Endothelial cell of umbilical vein (primary cell): Measurements from ENCODE around the gene SCAMP5. TPM values are rescaled to one million over a fixed set of nuclear protein-coding genes. Genes with fewer than 3 reads are reported as not detected.

Source experiments
- BruUV-seq: library from RNA; stranded (reverse); fragments of 400-500 nt; replicated peaks from 2 replicates; lab custom pipeline; 2021; lab: Mats Ljungman, UMichigan
- CTCF ChIA-PET: fragments of 300-600, 350-600 bp; sonication (Branson Sonifier 250); formaldehyde crosslinking; loops from one replicate; lab custom pipeline; 2021; ENCODE audit warnings: antibody characterized with exemption, inconsistent platforms; lab: Charles Lee
- POLR2A ChIA-PET: fragments of 300-600, 350-600 bp; sonication (Branson Sonifier 250); formaldehyde crosslinking; loops from one replicate; lab custom pipeline; 2021; ENCODE audit warnings: antibody characterized with exemption, inconsistent platforms; lab: Charles Lee
- DNase-seq: peaks from one replicate; pipeline ENCODE4 v3.0.0-alpha.2; 2011; ENCODE audit warnings: low read depth, low spot score
- FAIRE-seq: peaks from 2 replicates; lab custom pipeline; 2011; peaks lifted over from hg19 to GRCh38; lab: Jason Lieb, UNC
- H2AFZ ChIP-seq: 2 replicates; pipeline ENCODE4 v1.6.0; 2012; ENCODE audit warnings: low read depth, low read length, control low read depth, inconsistent platforms
- H3K27ac ChIP-seq: 2 replicates; pipeline ENCODE4 v1.5.1; 2011; ENCODE audit warnings: low read depth, mild to moderate bottlenecking, control low read depth, low read length, moderate library complexity; ENCODE audit not compliant: insufficient read depth
- H3K27me3 ChIP-seq, 2 experiments: 2 replicates each; pipeline versions ENCODE4 v1.6.0 to v1.6.1; 2011; ENCODE audit warnings: low read length in 2 of 2, mixed read lengths in 1 of 2; ENCODE audit not compliant: control insufficient read depth in 2 of 2, insufficient read depth in 2 of 2
- H3K36me3 ChIP-seq, 2 experiments: 2 replicates in 1 of 2; 3 replicates in 1 of 2; pipeline ENCODE4 v1.5.1; 2011; ENCODE audit warnings: low read length in 2 of 2, mild to moderate bottlenecking in 1 of 2, moderate library complexity in 1 of 2; ENCODE audit not compliant: control insufficient read depth in 2 of 2, insufficient read depth in 2 of 2; ENCODE audit errors: extremely low read depth in 1 of 2
- H3K4me1 ChIP-seq: 3 replicates; pipeline ENCODE4 v1.5.1; 2011; ENCODE audit warnings: mild to moderate bottlenecking, low read length; ENCODE audit not compliant: control insufficient read depth, insufficient read depth; ENCODE audit errors: extremely low read depth
- H3K4me2 ChIP-seq: 2 replicates; pipeline ENCODE4 v1.6.1; 2011; ENCODE audit warnings: low read length, control low read depth, mixed read lengths; ENCODE audit not compliant: insufficient read depth
- H3K4me3 ChIP-seq, 3 experiments: fragments of 200-600 bp in 1 of 3; sonication (generic), shearing (Covaris generic) in 1 of 3; replicated peaks in 1 of 3; 2 replicates each; pipeline ENCODE4 v1.5.1; 2011 to 2016; ENCODE audit warnings: control low read depth in 3 of 3, low read length in 3 of 3, mild to moderate bottlenecking in 2 of 3, inconsistent platforms in 1 of 3, low read depth in 1 of 3, moderate library complexity in 1 of 3; ENCODE audit not compliant: insufficient read depth in 1 of 3
- H3K79me2 ChIP-seq: 2 replicates; pipeline ENCODE4 v1.6.0; 2012; ENCODE audit warnings: low read length, inconsistent platforms; ENCODE audit not compliant: control insufficient read depth, insufficient read depth
- H3K9ac ChIP-seq: replicated peaks from 2 replicates; pipeline ENCODE3; 2011; ENCODE audit warnings: low read length, control low read depth; ENCODE audit not compliant: insufficient read depth; ENCODE audit errors: extremely low read depth
- H3K9me1 ChIP-seq: replicated peaks from 3 replicates; pipeline ENCODE4 v1.6.0; 2011; ENCODE audit warnings: mild to moderate bottlenecking, low read length; ENCODE audit not compliant: control insufficient read depth, insufficient read depth; ENCODE audit errors: extremely low read depth
- H3K9me3 ChIP-seq: replicated peaks from 2 replicates; pipeline ENCODE4 v1.5.1; 2012; ENCODE audit warnings: low read length, inconsistent platforms; ENCODE audit not compliant: control insufficient read depth, insufficient read depth
- H4K20me1 ChIP-seq: replicated peaks from 2 replicates; pipeline ENCODE3; 2011; ENCODE audit warnings: mild to moderate bottlenecking, low read length; ENCODE audit not compliant: control insufficient read depth, insufficient read depth; ENCODE audit errors: extremely low read depth
- CTCF ChIP-seq, 2 donors: IDR thresholded peaks; 1 replicate in 1 of 2; 2 replicates in 1 of 2; pipeline ENCODE4 v1.5.1; 2011; ENCODE audit warnings: low read length in 2 of 2, mild to moderate bottlenecking in 2 of 2, moderate library complexity in 2 of 2, control low read depth in 1 of 2, inconsistent platforms in 1 of 2, low read depth in 1 of 2; ENCODE audit not compliant: insufficient read depth in 1 of 2; ENCODE audit errors: extremely low read depth in 1 of 2
- EZH2 ChIP-seq: IDR thresholded peaks from 2 replicates; pipeline ENCODE4 v1.6.1; 2012; ENCODE audit warnings: borderline replicate concordance, low read depth, mild to moderate bottlenecking, moderate library complexity, low read length, inconsistent platforms; ENCODE audit not compliant: severe bottlenecking
- FOS ChIP-seq: IDR thresholded peaks from 2 replicates; pipeline ENCODE4 v1.6.1; 2011; ENCODE audit warnings: mild to moderate bottlenecking, low read length, moderate library complexity, borderline replicate concordance; ENCODE audit not compliant: insufficient read depth
- GATA2 ChIP-seq: IDR thresholded peaks from 2 replicates; pipeline ENCODE4 v1.7.0; 2011; ENCODE audit warnings: low read depth, mild to moderate bottlenecking, moderate library complexity, mixed read lengths, low read length; ENCODE audit not compliant: insufficient read length, insufficient read depth
- JUN ChIP-seq: IDR thresholded peaks from 2 replicates; pipeline ENCODE4 v1.6.1; 2011; ENCODE audit warnings: borderline replicate concordance, low read depth; ENCODE audit not compliant: insufficient read length, insufficient read depth
- MAX ChIP-seq: IDR thresholded peaks from 2 replicates; pipeline ENCODE4 v1.6.1; 2011; ENCODE audit not compliant: insufficient read depth, insufficient read length
- MYC ChIP-seq: IDR thresholded peaks from one replicate; pipeline ENCODE4 v1.6.1; 2011; ENCODE audit warnings: mild to moderate bottlenecking, low read depth, low read length
- POLR2A ChIP-seq: IDR thresholded peaks from 2 replicates; pipeline ENCODE4 v1.6.1; 2012; ENCODE audit warnings: low read depth, mild to moderate bottlenecking, control low read depth, low read length
- POLR2AphosphoS5 ChIP-seq: IDR thresholded peaks from 2 replicates; pipeline ENCODE4 v1.6.1; 2012; ENCODE audit warnings: low read depth, mild to moderate bottlenecking, control low read depth, low read length, moderate library complexity; ENCODE audit not compliant: insufficient read depth
- dilution Hi-C: fragments of 300-500 bp; cut with MboI; formaldehyde crosslinking; loops from one replicate; pipeline ENCODE4 v1.15.0; 2019; ENCODE audit warnings: low sequenced_read_pairs; ENCODE audit not compliant: extremely low pct_ligation_motif_present
- intact Hi-C: fragments of 100-400 bp; cut with micrococcal nuclease; formaldehyde crosslinking; loops from one replicate; pipeline ENCODE4 v1.10.0; 2022
- polyA plus RNA-seq, 4 experiments: library from polyadenylated mRNA; depleted of rRNA in 3 of 4; stranded (reverse) in 3 of 4; unstranded in 1 of 4; fragments of >200 nt; gene quantifications; 2 replicates each; pipeline versions ENCODE4 v1.2.1 to v1.2.3, GENCODE V29; 2011 to 2012; ENCODE audit warnings: missing spikeins in 1 of 4
- total RNA-seq: library from RNA; stranded (reverse); gene quantifications from 2 replicates; pipeline ENCODE4 v1.2.3, GENCODE V29; 2021

The SCAMP5 gene
- total and polyA plus RNA-seq, 2 donors (not counting 3 experiments of a cell fraction or from before 2014, with no cell fraction given), result 1.9 to 6.2 TPM

GRCh38 chr15:75043509-75044257 is 48.3 kb downstream of the SCAMP5 start:
- peak; percentile 97 for FAIRE-seq
- POLR2A ChIA-PET, result interaction anchor here (0.6 to 2.7 kb wide), 6 partner anchors 14 to 160 kb away, joined by 3 to 20 read pairs (median 6); partner anchors contain the start of gene C15orf39
- peaks cover 34% of the 10 kb centered on the region for H3K4me1 ChIP-seq
- H2AFZ ChIP-seq, result peak overlapping the region; percentile 9
- dilution Hi-C loops (no loop called here), intact Hi-C loops (loop anchor here (1.0 to 2.0 kb wide), 5 partner anchors 14 to 161 kb away; no protein-coding TSS in a partner anchor)
- H3K4me2 ChIP-seq, result no peak overlapping the region
- no peaks in the 10 kb centered on the region for H3K36me3 ChIP-seq
- H3K9me3 ChIP-seq, result no peaks in the 10 kb centered on the region
- no peak overlapping the region for H3K4me3 ChIP-seq
- peak; percentile 97 for DNase-seq
- H3K79me2 ChIP-seq, result no peaks in the 10 kb centered on the region
- peak overlapping the region; percentile 85 for H3K27ac ChIP-seq
- TF ChIP-seq GATA2 (peak; percentile 70), JUN (peak; percentile 27), POLR2AphosphoS5 (peak; percentile 68), FOS (peak; percentile 88), POLR2A (no peak), MAX (peak; percentile 92), CTCF (IDR thresholded peaks at IDR 0.05; ENCODE audit: extremely low read depth in 1 of 2, insufficient read depth in 1 of 2, low read depth in 1 of 2, low read length in 2 of 2) (peak; percentile 39 to 47), MYC (no peak), EZH2 (no peak)
- no peaks in the 10 kb centered on the region for H3K9me1 ChIP-seq
- CTCF ChIA-PET, result interaction anchor here (0.7 to 4.5 kb wide), 34 partner anchors 8 to 172 kb away, joined by 3 to 122 read pairs (median 5); partner anchors contain the start of genes C15orf39 and PPCDC
- no peaks in the 10 kb centered on the region for H4K20me1 ChIP-seq
- H3K27me3 ChIP-seq, result no peaks in the 10 kb centered on the region
- peak overlapping the region; percentile 45 for H3K9ac ChIP-seq
- BruUV-seq, result TSS peak; percentile 77
